Upper lobe of right lung (tissue), 1 donor: ENCODE measurements around the gene TIAM1. TPM values are rescaled to one million over a fixed set of nuclear protein-coding genes. Genes with fewer than 3 reads are reported as not detected.
A peak's percentile ranks its signal among the peaks of the same experiment; 100 is the strongest.

Experiments
- ATAC-seq: fragments of 200-7000 bp; cut with Tn5 transposase; one replicate; pipeline ENCODE4 v1.9.1; 2020; ENCODE audit warnings: mild to moderate bottlenecking, moderate library complexity
- DNase-seq: peaks from one replicate; pipeline ENCODE4 v3.0.0-alpha.2; 2020
- H3K27ac ChIP-seq: fragments of 200-600 bp; one replicate; pipeline ENCODE4 v1.8.0; 2022
- H3K27me3 ChIP-seq: fragments of 200-600 bp; one replicate; pipeline ENCODE4 v1.8.0; 2022; ENCODE audit warnings: mild to moderate bottlenecking
- H3K36me3 ChIP-seq: fragments of 200-600 bp; one replicate; pipeline ENCODE4 v1.8.0; 2022
- H3K4me1 ChIP-seq: fragments of 200-600 bp; one replicate; pipeline ENCODE4 v1.8.0; 2022
- H3K4me3 ChIP-seq: fragments of 200-600 bp; one replicate; pipeline ENCODE4 v1.8.0; 2022; ENCODE audit warnings: mild to moderate bottlenecking
- H3K9me3 ChIP-seq: fragments of 200-600 bp; one replicate; pipeline ENCODE4 v1.8.0; 2022
- CTCF ChIP-seq: fragments of 200-600 bp; IDR thresholded peaks from one replicate; pipeline ENCODE4 v1.8.0; 2022; ENCODE audit warnings: antibody characterized with exemption
- intact Hi-C: fragments of 100-400 bp; cut with DNase I; formaldehyde crosslinking; loops from one replicate; pipeline ENCODE4 v1.11.0; 2022
- total RNA-seq: library from RNA; stranded (reverse); fragmentation: NEBNext Ultra II Directional; extraction: Animal tissue kit (Norgen Biotek cat#: 25700); gene quantifications from one replicate; pipeline ENCODE4 v1.2.1, GENCODE V29; 2021
- donor health status: DM: no; HTN: yes; CAD: no; lungs with severe emphysema.

The TIAM1 gene
- total RNA-seq, 1 donor from 2014 or later: 27.3 TPM

- Histone ChIP-seq H3K4me1 (no peaks in the 10 kb centered on the region), H3K27me3 (no peaks in the 10 kb centered on the region), H3K27ac (no peak overlapping the region), H3K36me3 (no peaks in the 10 kb centered on the region), H3K9me3 (no peaks in the 10 kb centered on the region), H3K4me3 (no peak overlapping the region)
- TF ChIP-seq CTCF: no peak
- ATAC-seq: no peak
- intact Hi-C loops: loop anchor here (5.0 kb wide), 1 partner anchor 88 kb away; no protein-coding TSS in a partner anchor
- DNase-seq: no peak
Measured at GRCh38 chr21:31184876-31185275, 159.2 kb downstream of the TIAM1 start.

- no peak for ATAC-seq
- intact Hi-C loops: loop anchor here (5.0 kb wide), 1 partner anchor 87 kb away; no protein-coding TSS in a partner anchor
Measured at GRCh38 chr21:31184459-31184858, 159.6 kb downstream of the TIAM1 start.

GRCh38 chr21:31182231-31183140, 161.6 kb downstream of the TIAM1 start:
- Histone ChIP-seq H3K27me3 (no peaks in the 10 kb centered on the region), H3K4me3 (no peak overlapping the region), H3K4me1 (peaks cover 6% of the 10 kb centered on the region), H3K9me3 (no peaks in the 10 kb centered on the region), H3K36me3 (no peaks in the 10 kb centered on the region), H3K27ac (no peak overlapping the region)
- intact Hi-C loops: loop anchor here (5.0 kb wide), 1 partner anchor 85 kb away; no protein-coding TSS in a partner anchor
- DNase-seq (no peak), ATAC-seq (no peak)
- no peak for TF ChIP-seq CTCF

More at GRCh38 chr21:31184459-31184858, 159.6 kb downstream of the TIAM1 start:
- no peak for DNase-seq
- Histone ChIP-seq H3K4me1 (no peaks in the 10 kb centered on the region), H3K9me3 (no peaks in the 10 kb centered on the region), H3K36me3 (no peaks in the 10 kb centered on the region), H3K27me3 (no peaks in the 10 kb centered on the region), H3K4me3 (no peak overlapping the region), H3K27ac (no peak overlapping the region)
- no peak for TF ChIP-seq CTCF

- H3K27me3 ChIP-seq: no peaks in the 10 kb centered on the region
- DNase-seq (no peak), ATAC-seq (no peak)
- H3K9me3 ChIP-seq: no peaks in the 10 kb centered on the region
- no peak overlapping the region for H3K4me3 ChIP-seq
- H3K27ac ChIP-seq: no peak overlapping the region
- no peaks in the 10 kb centered on the region for H3K36me3 ChIP-seq
- intact Hi-C loops: loop anchor here (5.0 kb wide), 1 partner anchor 84 kb away; no protein-coding TSS in a partner anchor
- peaks cover 6% of the 10 kb centered on the region for H3K4me1 ChIP-seq
- no peak for TF ChIP-seq CTCF
Measured at GRCh38 chr21:31181082-31181750, 162.8 kb downstream of the TIAM1 start.

- peak; percentile 54 for ATAC-seq
- no peak for DNase-seq
- intact Hi-C loops: loop anchor here (5.0 kb wide), 1 partner anchor 83 kb away; no protein-coding TSS in a partner anchor
- TF ChIP-seq CTCF: peak; percentile 64
- no peaks in the 10 kb centered on the region for H3K36me3 ChIP-seq
- H3K4me3 ChIP-seq: no peak overlapping the region
- no peaks in the 10 kb centered on the region for H3K9me3 ChIP-seq
- peaks cover 10% of the 10 kb centered on the region for H3K4me1 ChIP-seq
- no peaks in the 10 kb centered on the region for H3K27me3 ChIP-seq
- no peak overlapping the region for H3K27ac ChIP-seq
Measured at GRCh38 chr21:31180256-31181081, 163.6 kb downstream of the TIAM1 start.
